CD4-positive, alpha-beta T cell treated with Interleukin-10 for 1 hour (primary cell): ENCODE results near the gene GHR.

Experiments used
- DNase-seq: peaks from one replicate; pipeline ENCODE4 v3.0.0-alpha.2; 2020

Gene GHR

DNA sequence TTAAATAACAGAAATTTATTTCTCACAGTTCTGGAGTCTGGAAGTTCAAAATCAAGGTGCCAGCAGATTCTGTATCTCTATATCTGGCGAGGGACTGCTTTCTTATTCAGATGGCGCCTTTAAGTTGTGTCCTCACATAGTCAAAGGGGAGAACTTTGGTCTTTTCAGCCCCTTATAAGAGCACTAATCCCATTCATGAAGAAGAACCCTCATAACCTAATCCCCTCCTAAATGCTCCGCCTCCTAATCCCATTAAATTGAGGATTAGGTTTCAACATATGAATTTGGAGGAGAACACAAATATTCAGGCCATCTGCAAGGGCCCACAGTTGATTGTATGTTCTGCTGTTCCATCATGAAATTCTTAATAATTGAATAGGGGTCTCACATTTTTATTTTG lies 322.6 kb downstream of the GHR start:
- no peak for DNase-seq

DNA sequence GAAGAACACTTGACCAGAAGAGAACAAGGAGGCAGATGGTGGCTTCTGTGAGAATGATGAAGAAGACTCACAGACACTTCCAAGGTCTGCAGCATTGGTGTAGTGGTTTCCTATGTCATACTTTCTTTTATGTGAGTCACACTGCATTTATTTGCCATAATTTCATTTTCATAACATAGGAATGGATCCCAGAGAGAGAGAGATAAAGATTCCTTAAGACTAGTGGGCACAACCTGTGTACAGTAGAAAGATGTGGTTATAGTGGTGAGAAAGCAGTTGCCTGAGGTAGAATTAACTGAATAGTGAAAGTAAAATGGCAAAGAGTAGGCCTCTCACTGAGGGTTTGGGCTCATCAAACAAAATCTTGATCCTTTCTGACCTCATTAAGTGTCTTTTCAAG lies 325.8 kb downstream of the GHR start:
- peak; percentile 13 for DNase-seq

DNA sequence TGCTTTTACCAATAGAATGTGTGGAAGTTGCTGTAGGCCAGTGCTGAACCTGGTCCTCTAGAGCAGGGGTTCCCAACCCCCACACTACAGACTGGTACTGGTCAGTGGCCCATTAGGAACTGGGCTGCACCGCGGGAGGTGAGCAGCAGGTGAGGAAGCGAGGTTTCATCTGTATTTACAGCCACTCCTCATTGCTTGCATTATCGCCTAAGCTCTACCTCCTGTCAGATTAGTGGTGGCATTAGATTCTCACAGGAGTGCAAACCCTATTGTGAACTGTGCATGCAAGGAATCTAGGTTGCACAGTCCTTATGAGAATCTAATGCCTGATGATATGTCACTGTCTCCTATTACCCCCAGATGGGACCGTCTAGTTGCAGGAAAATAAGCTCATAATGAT lies 327.3 kb downstream of the GHR start:
- no peak for DNase-seq

DNA sequence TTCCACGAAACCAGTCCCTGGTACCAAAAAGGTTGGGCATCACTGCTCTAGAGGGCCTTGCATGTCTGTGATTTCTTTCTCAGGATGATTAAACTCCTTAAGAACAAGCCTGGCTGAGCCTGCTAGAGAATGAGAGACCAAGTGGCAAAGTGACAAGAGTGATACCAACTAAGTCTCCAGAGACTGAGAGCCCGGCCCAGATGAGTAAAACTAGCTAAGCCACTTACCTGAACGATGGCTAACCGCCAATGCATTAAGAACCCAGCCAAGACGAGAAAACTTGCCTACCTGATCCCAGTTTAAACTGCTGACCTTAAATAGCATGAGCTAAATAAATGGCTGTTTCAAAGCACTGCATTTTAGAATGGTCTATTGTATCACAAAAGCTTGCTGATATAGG lies 327.8 kb downstream of the GHR start:
- no peak for DNase-seq

DNA sequence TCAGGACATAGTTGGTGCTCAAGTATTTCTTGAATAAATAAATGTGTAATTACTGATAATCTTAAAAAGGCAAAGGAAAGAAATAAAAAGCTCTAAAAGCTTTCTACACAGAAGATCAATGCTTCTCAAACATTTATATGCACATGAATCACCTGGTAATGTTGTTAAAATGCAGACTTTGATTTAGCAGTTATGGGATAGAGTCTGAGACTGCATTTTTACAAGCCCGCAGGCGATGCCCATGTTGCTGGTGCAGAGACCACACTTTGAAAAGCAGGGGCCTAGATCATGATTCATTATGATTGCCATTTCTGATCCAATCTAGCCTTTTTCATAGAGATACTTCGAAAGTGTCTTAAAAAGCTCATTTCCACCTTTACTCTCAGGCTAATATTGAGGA lies 329.9 kb downstream of the GHR start:
- DNase-seq = no peak

DNA sequence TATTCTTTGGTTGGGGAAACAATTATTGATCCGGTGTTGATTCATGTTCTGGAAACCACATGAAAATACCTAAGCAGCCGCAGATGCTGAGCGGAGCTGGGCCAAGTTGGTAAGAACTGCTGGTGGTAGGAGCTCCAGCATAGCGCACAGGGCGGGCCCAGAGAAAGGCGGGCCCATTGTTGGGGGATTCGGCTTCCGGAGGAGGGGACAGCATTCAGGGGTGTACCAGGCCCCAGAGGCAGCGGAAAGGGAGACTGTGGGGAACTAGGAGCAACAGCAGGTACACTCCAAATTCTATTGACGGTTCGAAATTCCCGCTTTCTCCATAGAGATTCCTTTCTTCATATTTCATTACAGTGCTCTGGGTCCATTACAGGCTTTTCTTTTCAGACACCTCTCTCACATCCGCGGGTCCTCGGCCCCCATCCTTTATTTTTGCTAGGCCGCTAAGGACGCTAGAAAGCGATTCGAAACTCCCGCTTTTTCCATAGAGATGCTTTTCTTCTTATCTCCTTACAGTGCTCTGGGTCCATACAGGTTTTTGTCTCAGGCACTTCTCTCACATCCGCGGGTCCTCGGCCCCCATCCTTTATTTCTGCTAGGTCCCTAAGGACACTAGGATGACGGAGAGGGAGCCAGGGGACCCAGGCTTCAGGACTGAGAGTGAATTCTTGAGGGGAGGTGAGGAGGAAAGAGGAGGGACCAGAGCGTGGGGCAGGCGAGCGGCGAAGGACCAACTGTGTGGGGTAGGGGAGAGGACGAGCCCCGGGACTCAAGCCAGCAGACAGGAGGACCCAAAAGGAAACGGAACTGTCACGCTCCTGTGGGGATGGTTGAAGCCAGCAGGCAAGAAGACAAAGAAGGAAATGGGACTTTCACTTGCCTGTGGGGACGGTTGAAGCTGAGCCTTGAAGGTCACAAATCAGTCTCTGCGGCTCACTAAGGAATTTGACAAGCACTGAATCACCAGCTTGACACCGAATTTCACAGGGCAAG lies 333.7 kb downstream of the GHR start, which contains the start of gene CCDC152:
TSS of gene CCDC152 (plus strand) at position 213 of the 996 bp plus-strand sequence. CDS start 2,304 bp downstream, outside the sequence.
- DNase-seq = peak; percentile 62

DNA sequence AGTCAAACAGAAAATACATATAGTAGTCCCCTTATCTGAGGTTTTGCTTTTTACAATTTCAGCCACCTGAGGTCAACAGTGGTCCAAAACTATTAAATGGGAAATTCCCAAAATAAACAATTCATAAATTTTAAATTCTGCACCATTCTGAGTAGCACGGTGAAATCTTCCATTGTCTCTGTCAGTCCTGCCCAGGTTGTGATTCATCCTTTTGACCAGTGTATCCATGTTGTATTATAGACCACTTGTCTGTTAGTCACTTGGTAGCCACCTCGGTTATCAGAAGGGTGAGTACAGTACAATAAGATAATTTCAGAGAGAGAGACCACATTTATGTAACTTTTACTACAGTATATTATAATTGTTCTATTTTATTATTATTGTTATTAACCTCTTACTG lies 336.2 kb downstream of the GHR start:
- no peak for DNase-seq

DNA sequence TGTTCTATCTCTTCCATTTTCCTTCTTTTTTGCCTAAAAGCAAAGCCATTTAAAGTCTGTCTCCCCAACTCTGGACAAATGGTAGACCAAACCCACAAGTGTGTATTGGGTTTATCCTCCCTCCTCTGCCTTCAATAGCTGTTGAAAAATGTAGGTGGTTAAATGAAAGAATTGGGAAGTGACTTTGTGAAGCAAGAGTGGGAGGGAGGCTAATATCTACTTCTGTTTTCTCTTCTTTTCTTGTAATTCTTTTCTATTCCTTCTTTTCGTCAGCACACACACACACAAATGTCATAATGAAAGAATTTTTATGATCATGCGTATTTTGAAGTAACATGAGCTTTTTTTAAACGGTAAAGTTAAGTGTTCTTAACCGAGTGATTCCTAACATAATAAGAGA lies 337.2 kb downstream of the GHR start:
- DNase-seq = no peak

DNA sequence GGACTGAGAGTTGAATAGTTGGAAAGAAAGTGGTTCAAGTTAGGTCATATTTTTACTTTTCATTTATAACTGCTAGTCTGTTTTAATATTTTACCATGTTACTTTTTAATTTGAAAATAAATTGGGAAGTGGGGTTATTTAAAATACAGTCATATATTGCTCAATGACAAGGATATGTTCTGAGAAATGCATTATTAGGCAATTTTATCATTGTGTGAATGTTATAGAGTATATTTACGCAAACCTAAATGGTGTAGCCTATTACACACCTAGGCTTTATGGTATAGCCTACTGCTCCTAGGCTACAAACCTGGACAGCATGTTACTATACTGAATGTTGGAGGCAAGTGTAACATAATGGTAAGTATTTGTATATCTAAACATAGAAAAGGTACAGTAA lies 338.6 kb downstream of the GHR start:
- no peak for DNase-seq

DNA sequence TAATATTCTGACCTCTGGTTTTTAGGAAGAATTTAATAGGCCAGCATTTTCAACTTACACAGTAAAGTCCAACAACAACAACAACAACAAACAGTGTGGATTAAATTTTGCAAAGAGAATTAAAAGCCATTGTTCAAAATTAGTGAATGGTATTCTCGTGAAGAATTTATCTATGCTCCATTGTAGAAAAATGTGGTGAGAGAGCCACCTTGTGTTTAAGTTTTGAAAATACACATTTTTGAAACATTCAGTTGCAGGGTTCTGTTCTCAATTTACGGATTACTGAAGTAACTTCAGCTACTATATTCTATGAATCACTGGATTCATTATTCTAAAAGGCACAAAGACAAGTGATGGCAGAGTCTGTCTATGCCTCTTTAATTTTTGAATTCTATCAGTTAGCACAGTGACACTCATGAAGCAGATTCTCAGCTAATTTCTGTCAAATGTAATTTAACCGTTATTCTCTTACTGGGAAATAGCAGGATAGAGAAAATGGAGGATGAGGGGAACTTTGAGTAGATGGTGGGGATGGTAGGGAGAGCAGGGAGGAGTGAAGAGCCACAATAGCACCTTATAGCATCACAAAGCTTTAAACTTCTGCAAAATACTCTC lies 344.4 kb downstream of the GHR start:
- DNase-seq = peak; percentile 42

DNA sequence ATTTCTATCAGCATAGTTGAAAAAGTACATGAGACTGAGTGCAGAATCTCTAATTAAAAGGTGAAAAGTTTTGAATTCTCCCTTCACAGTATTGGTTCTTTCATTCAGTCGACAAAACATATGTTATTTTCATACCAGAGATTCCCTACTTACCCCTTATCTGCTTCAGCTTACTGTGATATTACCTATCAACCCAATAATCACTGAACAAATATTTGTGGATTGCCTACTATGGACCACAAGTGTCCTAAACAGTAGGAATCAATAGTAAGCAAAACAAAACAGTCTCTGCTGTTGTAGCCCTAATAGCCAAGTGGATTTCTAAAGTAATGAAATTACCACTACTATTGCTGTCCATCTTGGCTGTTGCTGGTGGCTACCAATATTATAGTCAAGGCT lies 344.9 kb downstream of the GHR start:
- DNase-seq = no peak

DNA sequence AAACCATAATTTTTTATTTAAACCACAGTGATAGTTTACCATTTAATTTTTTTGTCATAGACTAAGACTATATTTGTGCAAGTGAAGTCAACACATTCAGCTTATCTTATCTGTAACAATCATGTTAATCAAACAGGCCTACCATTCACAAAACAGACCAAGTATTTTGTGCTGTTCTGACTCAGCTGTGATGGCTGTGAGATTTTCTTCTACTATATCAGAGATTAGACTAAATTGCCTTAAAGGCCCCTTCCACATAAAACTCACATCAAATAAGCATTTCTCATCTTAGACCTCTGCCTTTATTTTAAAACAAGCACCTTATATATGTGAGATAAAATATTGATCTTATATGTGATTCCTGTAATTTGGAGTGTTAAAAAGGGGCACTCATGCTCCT lies 346.8 kb downstream of the GHR start:
- no peak for DNase-seq
